Gastrocnemius medialis (tissue), 4 donors: ENCODE results near the gene PRTN3.
"Not testable (repeated sequence)": the region's sequence is repeated elsewhere in the genome, so short reads cannot be mapped to it uniquely, and the experiment has no call there.

Source experiments
- CTCF ChIP-seq, 5 experiments: fragments of 450-650 bp in 3 of 5; fragments of 200-600 bp in 2 of 5; sonication (generic) in 2 of 5; IDR thresholded peaks in 4 of 5; conservative IDR thresholded peaks in 1 of 5; 1 replicate in 4 of 5; 2 replicates in 1 of 5; pipeline ENCODE4 v1.5.1; 2016 to 2019; ENCODE audit warnings: antibody characterized with exemption in 5 of 5, mild to moderate bottlenecking in 3 of 5, moderate library complexity in 3 of 5
- POLR2A ChIP-seq, 2 donors: fragments of 450-650 bp; IDR thresholded peaks; one replicate each; pipeline ENCODE4 v1.6.1; 2017; ENCODE audit warnings: antibody characterized with exemption in 2 of 2, mild to moderate bottlenecking in 2 of 2, moderate library complexity in 2 of 2

GRCh38 chr19:849195-849594 is 8.4 kb downstream of the PRTN3 start:
- not testable (repeated sequence) for TF ChIP-seq CTCF (IDR thresholded peaks at IDR 0.05 in 4 of 5, conservative IDR thresholded peaks at IDR 0.05 in 1 of 5); POLR2A (IDR thresholded peaks at IDR 0.05)
